GM12891 (cell line): ENCODE results near the gene VDAC1.
"Not testable (repeated sequence)": the region's sequence is repeated elsewhere in the genome, so short reads cannot be mapped to it uniquely, and the experiment has no call there.

Source experiments
- DNase-seq: peaks from one replicate; pipeline ENCODE4 v3.0.0; 2011; ENCODE audit warnings: low spot score; ENCODE audit not compliant: insufficient read length
- FAIRE-seq: peaks from 2 replicates; lab custom pipeline; 2011; peaks lifted over from hg19 to GRCh38; lab: Jason Lieb, UNC
- PAX5 ChIP-seq: IDR thresholded peaks from 2 replicates; pipeline ENCODE4 v1.6.1; 2011; ENCODE audit warnings: low read length, moderate library complexity, mild to moderate bottlenecking; ENCODE audit not compliant: insufficient read depth, severe bottlenecking
- POLR2A ChIP-seq: IDR thresholded peaks from 2 replicates; pipeline ENCODE4 v1.6.1; 2011; ENCODE audit warnings: low read depth, low read length, control low read depth
- POLR2AphosphoS5 ChIP-seq: IDR thresholded peaks from 2 replicates; pipeline ENCODE4 v1.6.1; 2011; ENCODE audit warnings: low read depth, low read length, control low read depth
- POU2F2 ChIP-seq: IDR thresholded peaks from 2 replicates; pipeline ENCODE4 v1.6.1; 2011; ENCODE audit warnings: low read depth, mild to moderate bottlenecking, control low read depth, low read length, moderate library complexity
- SPI1 ChIP-seq: IDR thresholded peaks from 2 replicates; pipeline ENCODE4 v1.6.1; 2011; ENCODE audit warnings: low read depth, low read length, control low read depth
- TAF1 ChIP-seq: IDR thresholded peaks from 2 replicates; pipeline ENCODE4 v1.6.1; 2011; ENCODE audit warnings: low read depth, low read length, control low read depth

VDAC1 gene

DNA sequence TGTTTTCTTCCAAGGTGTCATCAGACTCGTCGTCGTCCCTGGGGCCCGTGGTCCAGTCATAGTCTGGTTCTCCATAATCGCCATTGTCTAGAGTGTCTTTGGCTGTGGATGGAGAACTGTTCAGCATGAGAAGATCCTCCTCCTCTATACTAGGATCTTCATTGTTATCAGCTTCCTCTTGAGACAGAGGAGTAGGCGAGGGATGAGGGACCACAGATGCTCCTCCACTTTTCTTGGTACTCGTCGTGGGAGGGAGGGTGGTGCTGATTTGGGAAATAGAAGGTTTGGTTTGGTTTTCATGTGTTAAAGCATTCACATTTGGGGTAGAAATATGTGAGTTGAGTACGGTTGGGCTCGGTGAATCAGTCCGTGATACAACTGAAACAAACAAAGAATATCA, 45.1 kb downstream of the VDAC1 start:
- no peak for DNase-seq
- TF ChIP-seq POLR2AphosphoS5: no peak
- no peak for TF ChIP-seq POU2F2
- TF ChIP-seq POLR2A: no peak
- TF ChIP-seq TAF1: no peak
- no peak for TF ChIP-seq SPI1
- no peak for TF ChIP-seq PAX5
- FAIRE-seq: no peak

GRCh38 chr5:133957591-133957990, 47.2 kb downstream of the VDAC1 start:
- DNase-seq (no peak), FAIRE-seq (peak; percentile 85)
- TF ChIP-seq SPI1: peak; percentile 71
- no peak for TF ChIP-seq POLR2A

DNA sequence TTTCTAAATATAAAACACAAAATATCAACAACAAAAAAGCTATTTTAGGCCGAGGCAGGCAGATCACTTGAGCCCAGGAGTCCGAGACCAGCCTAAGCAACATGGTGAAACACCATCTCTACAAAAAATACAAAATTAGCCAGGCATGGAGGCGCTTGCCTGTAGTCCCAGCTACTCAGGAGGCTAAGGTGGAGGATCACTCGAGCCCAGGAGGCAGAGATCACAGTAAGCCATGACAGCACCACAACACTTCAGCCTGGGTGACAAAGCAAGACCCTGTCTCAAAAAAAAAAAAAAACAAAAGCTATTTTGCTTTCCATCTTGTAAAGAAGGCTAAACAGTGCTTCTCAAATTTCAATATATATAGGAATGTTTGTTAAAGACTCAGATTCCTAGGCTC, 47.7 kb downstream of the VDAC1 start:
- FAIRE-seq (no peak), DNase-seq (no peak)
- TF ChIP-seq POLR2A: no peak
- TF ChIP-seq PAX5: no peak
- no peak for TF ChIP-seq POLR2AphosphoS5
- no peak for TF ChIP-seq TAF1
- no peak for TF ChIP-seq POU2F2
- TF ChIP-seq SPI1: no peak

GRCh38 chr5:133956196-133956595, 48.6 kb downstream of the VDAC1 start:
- DNase-seq, FAIRE-seq: not testable (repeated sequence)

DNA sequence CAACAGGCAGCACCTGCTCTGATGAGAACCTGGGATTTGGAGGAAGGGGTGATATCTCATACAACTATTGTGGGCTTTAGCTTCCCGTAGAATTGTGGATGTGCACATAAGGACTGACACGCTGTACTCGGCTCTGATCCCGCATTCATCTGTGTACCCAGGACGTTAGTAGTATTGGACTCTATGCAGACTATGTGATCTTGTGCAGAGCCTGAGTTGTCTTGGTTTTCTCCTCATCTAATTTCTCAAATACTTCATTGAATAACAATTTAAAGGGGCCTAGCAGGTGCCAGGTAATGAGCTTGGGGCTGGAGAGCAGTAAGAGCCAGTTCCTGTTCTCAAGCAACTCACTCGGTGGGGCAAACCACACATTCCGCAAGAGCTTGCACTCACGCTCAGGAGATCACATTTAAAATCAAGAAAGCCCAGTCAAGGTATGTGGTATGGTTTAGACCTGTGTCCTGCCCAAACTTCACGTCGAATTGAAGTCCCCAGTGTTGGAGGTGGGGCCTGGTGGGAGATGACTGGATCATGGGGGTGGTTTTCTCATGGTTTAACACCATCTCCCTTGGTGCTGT, 51.1 kb downstream of the VDAC1 start:
- TF ChIP-seq POU2F2 (no peak), POLR2AphosphoS5 (no peak), SPI1 (no peak)
- no peak for FAIRE-seq
- DNase-seq: no peak

GRCh38 chr5:133952729-133953567, 51.8 kb downstream of the VDAC1 start:
- DNase-seq (no peak), FAIRE-seq (no peak)
- TF ChIP-seq POLR2A (no peak), TAF1 (no peak)

- DNase-seq (no peak), FAIRE-seq (no peak)
- no peak for TF ChIP-seq SPI1
- TF ChIP-seq POU2F2: no peak
- no peak for TF ChIP-seq POLR2AphosphoS5
- no peak for TF ChIP-seq POLR2A
Observed at GRCh38 chr5:133950821-133951612, 53.8 kb downstream of the VDAC1 start.

DNA sequence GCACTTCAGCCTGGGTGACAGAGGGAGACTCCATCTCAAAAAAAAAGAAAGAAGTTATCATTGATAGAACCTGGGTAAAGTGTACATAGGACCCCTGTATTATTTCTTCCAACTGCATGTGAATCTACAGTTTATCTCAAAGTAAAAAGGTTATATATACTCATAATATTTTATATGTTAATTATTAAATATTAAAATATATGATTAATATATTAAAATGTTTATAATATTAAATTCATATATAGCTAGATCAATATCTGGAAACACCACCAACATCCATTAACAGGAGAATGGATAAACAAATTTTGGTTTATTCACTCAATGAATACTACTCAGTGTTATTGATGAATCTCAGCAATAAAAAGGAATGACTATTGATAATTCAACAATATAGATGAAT, 56.1 kb downstream of the VDAC1 start:
- no peak for TF ChIP-seq TAF1
- no peak for DNase-seq
- FAIRE-seq: no peak

- no peak for TF ChIP-seq POU2F2
- TF ChIP-seq TAF1: no peak
- TF ChIP-seq SPI1: no peak
- TF ChIP-seq PAX5: no peak
- TF ChIP-seq POLR2A: no peak
- no peak for TF ChIP-seq POLR2AphosphoS5
- DNase-seq: no peak
Observed at GRCh38 chr5:133947431-133947841, 57.3 kb downstream of the VDAC1 start.

GRCh38 chr5:133945568-133945967, 59.2 kb downstream of the VDAC1 start:
- DNase-seq (no peak), FAIRE-seq (no peak)
- no peak for TF ChIP-seq TAF1
- TF ChIP-seq PAX5: no peak
- no peak for TF ChIP-seq POLR2A
- no peak for TF ChIP-seq POLR2AphosphoS5
- no peak for TF ChIP-seq SPI1
- TF ChIP-seq POU2F2: no peak

More at GRCh38 chr5:133947431-133947841, 57.3 kb downstream of the VDAC1 start:
- FAIRE-seq: no peak
